HepG2 (cell line): ENCODE measurements around the gene PSMB8. TPM values are rescaled to one million over a fixed set of nuclear protein-coding genes. Genes with fewer than 3 reads are reported as not detected.

Experiments used
- ARHGAP35 ChIP-seq: sonication (generic); formaldehyde crosslinking; IDR thresholded peaks from 2 replicates; pipeline ENCODE4 v1.9.0; 2022; ENCODE audit warnings: mild to moderate bottlenecking, inconsistent platforms, moderate library complexity, missing genetic modification reagents, borderline replicate concordance
- DPF2 ChIP-seq: sonication (generic); formaldehyde crosslinking; IDR thresholded peaks from 2 replicates; pipeline ENCODE4 v1.4.0; 2020; ENCODE audit warnings: mild to moderate bottlenecking, low read depth, missing genetic modification reagents, borderline replicate concordance
- EEA1 ChIP-seq: sonication (generic); formaldehyde crosslinking; IDR thresholded peaks from 2 replicates; pipeline ENCODE4 v1.5.1; 2020; ENCODE audit warnings: mild to moderate bottlenecking, missing genetic modification reagents, borderline replicate concordance
- GABPB1 ChIP-seq: IDR thresholded peaks from 2 replicates; pipeline ENCODE4 v1.6.1; 2016; ENCODE audit warnings: mild to moderate bottlenecking, missing genetic modification reagents, moderate library complexity, missing compliant biosample characterization
- HMG20B ChIP-seq: conservative IDR thresholded peaks from 2 replicates; pipeline ENCODE4 v1.6.1; 2016; ENCODE audit warnings: missing genetic modification reagents, missing compliant biosample characterization
- MBNL3 ChIP-seq: fragments of 250-450 bp; sonication (Bioruptor Pico); conservative IDR thresholded peaks from 2 replicates; pipeline ENCODE4 v1.8.0; 2022; ENCODE audit warnings: mild to moderate bottlenecking, inconsistent platforms
- NONO ChIP-seq, 2 experiments: fragments of 450-650 bp in 1 of 2; sonication (generic) in 1 of 2; formaldehyde crosslinking in 1 of 2; IDR thresholded peaks in 1 of 2; conservative IDR thresholded peaks in 1 of 2; 2 replicates each; pipeline versions ENCODE4 v1.6.1 to v1.8.0; 2017 to 2022; ENCODE audit warnings: mild to moderate bottlenecking in 1 of 2, missing genetic modification reagents in 1 of 2, moderate library complexity in 1 of 2
- NPAS2 ChIP-seq: sonication (generic); formaldehyde crosslinking; IDR thresholded peaks from 2 replicates; pipeline ENCODE4 v1.8.0; 2022; ENCODE audit warnings: mild to moderate bottlenecking, missing genetic modification reagents, borderline replicate concordance
- POGZ ChIP-seq: sonication (generic); formaldehyde crosslinking; IDR thresholded peaks from 2 replicates; pipeline ENCODE4 v1.4.0; 2020; ENCODE audit warnings: mild to moderate bottlenecking, missing genetic modification reagents
- SRY ChIP-seq: sonication (generic); formaldehyde crosslinking; IDR thresholded peaks from 2 replicates; pipeline ENCODE4 v1.8.0; 2022; ENCODE audit warnings: mild to moderate bottlenecking, missing genetic modification reagents
- ZBTB34 ChIP-seq: sonication (generic); formaldehyde crosslinking; IDR thresholded peaks from 2 replicates; pipeline ENCODE4 v1.8.0; 2022; ENCODE audit warnings: mild to moderate bottlenecking, missing genetic modification reagents
- ZNF121 ChIP-seq: sonication (generic); formaldehyde crosslinking; IDR thresholded peaks from 2 replicates; pipeline ENCODE4 v1.5.0; 2020; ENCODE audit warnings: mild to moderate bottlenecking, missing genetic modification reagents
- ZNF124 ChIP-seq: sonication (generic); formaldehyde crosslinking; IDR thresholded peaks from 2 replicates; pipeline ENCODE4 v1.4.0; 2020; ENCODE audit warnings: missing genetic modification reagents
- ZNF274 ChIP-seq: sonication (generic); formaldehyde crosslinking; IDR thresholded peaks from 2 replicates; pipeline ENCODE4 v1.5.1; 2020; ENCODE audit warnings: mild to moderate bottlenecking, missing genetic modification reagents
- ZNF280B ChIP-seq: sonication (generic); formaldehyde crosslinking; IDR thresholded peaks from 2 replicates; pipeline ENCODE4 v1.5.0; 2020; ENCODE audit warnings: missing genetic modification reagents, mild to moderate bottlenecking, borderline replicate concordance
- ZNF281 ChIP-seq: sonication (generic); formaldehyde crosslinking; IDR thresholded peaks from 2 replicates; pipeline ENCODE4 v1.4.0; 2020; ENCODE audit warnings: missing genetic modification reagents, borderline replicate concordance
- ZNF501 ChIP-seq: sonication (generic); formaldehyde crosslinking; IDR thresholded peaks from 2 replicates; pipeline ENCODE4 v1.5.1; 2020; ENCODE audit warnings: mild to moderate bottlenecking, moderate library complexity, missing genetic modification reagents
- ZNF543 ChIP-seq: sonication (generic); formaldehyde crosslinking; IDR thresholded peaks from 2 replicates; pipeline ENCODE4 v1.4.0; 2020; ENCODE audit warnings: mild to moderate bottlenecking, missing genetic modification reagents
- ZNF580 ChIP-seq: IDR thresholded peaks from 2 replicates; pipeline ENCODE4 v1.6.1; 2016; ENCODE audit warnings: low read depth, borderline replicate concordance
- ZNF597 ChIP-seq: sonication (generic); formaldehyde crosslinking; IDR thresholded peaks from 2 replicates; pipeline ENCODE4 v1.5.0; 2020; ENCODE audit warnings: missing genetic modification reagents
- ZNF737 ChIP-seq: sonication (generic); formaldehyde crosslinking; IDR thresholded peaks from 2 replicates; pipeline ENCODE4 v1.5.0; 2020; ENCODE audit warnings: missing genetic modification reagents, mild to moderate bottlenecking, borderline replicate concordance
- ZNF773 ChIP-seq: sonication (generic); formaldehyde crosslinking; IDR thresholded peaks from 2 replicates; pipeline ENCODE4 v1.4.0; 2020; ENCODE audit warnings: missing genetic modification reagents, borderline replicate concordance
- polyA plus RNA-seq, 8 experiments: library from polyadenylated mRNA; depleted of rRNA in 3 of 8; stranded (reverse) in 7 of 8; unstranded in 1 of 8; fragments of >200 nt; fragmentation: Illumina TruSeq in 4 of 8; extraction: Trizol in 4 of 8; gene quantifications; 2 replicates each; pipeline versions ENCODE4 v1.2.1 to v1.2.3, GENCODE V29; 2011 to 2016; ENCODE audit warnings: low read depth in 4 of 8, missing spikeins in 1 of 8, mixed read lengths in 1 of 8; ENCODE audit not compliant: insufficient read depth in 1 of 8
- total RNA-seq, 5 experiments: library from RNA; depleted of rRNA; stranded (reverse); fragments of >200 nt; fragmentation: Illumina TruSeq; extraction: Trizol; gene quantifications; 2 replicates each; pipeline ENCODE4 v1.2.3, GENCODE V29; 2016; ENCODE audit warnings: low read depth in 1 of 5

The PSMB8 gene
- total and polyA plus RNA-seq, 2 of the 13 experiments (the other 11 are each of a cell fraction or from before 2014, with no cell fraction given) = 30.7 to 64.7 TPM

GRCh38 chr6:32852844-32853540 is 9.1 kb upstream of the PSMB8 start (continued):
- no peak for TF ChIP-seq MBNL3
- peak; percentile 74 for TF ChIP-seq ZNF543 (CRISPR knock-in tag)
- no peak for TF ChIP-seq ZNF773 (CRISPR knock-in tag)
- no peak for TF ChIP-seq ZNF597
- no peak for TF ChIP-seq ZNF281 (CRISPR knock-in tag)
- TF ChIP-seq NONO (IDR thresholded peaks at IDR 0.05) = no peak
- peak; percentile 54 for TF ChIP-seq NONO (CRISPR knock-in tag; conservative IDR thresholded peaks at IDR 0.05)
- TF ChIP-seq NPAS2 (CRISPR knock-in tag) = no peak
- no peak for TF ChIP-seq ZNF580 (CRISPR knock-in tag)
- peak; percentile 36 for TF ChIP-seq ZNF280B (CRISPR knock-in tag)
- peak; percentile 64; the same call in 1 of the 2 replicates for TF ChIP-seq ARHGAP35 (CRISPR knock-in tag)
- TF ChIP-seq HMG20B (CRISPR knock-in tag) = no peak
- TF ChIP-seq ZNF737 (CRISPR knock-in tag) = 0 out of 2 replicates have a peak, but pooled peaks have one; percentile 43
- no peak for TF ChIP-seq ZNF124
- TF ChIP-seq GABPB1 (CRISPR knock-in tag) = peak; percentile 53; the same call in 1 of the 2 replicates
- TF ChIP-seq SRY (CRISPR knock-in tag) = peak; percentile 51; the same call in 1 of the 2 replicates
- no peak for TF ChIP-seq ZNF121 (CRISPR knock-in tag)
- no peak for TF ChIP-seq ZBTB34 (CRISPR knock-in tag)
- peak; percentile 63 for TF ChIP-seq ZNF501
- no peak for TF ChIP-seq POGZ
- no peak; the same call in 1 of the 2 replicates for TF ChIP-seq EEA1 (CRISPR knock-in tag)
- peak; percentile 15; the same call in 1 of the 2 replicates for TF ChIP-seq ZNF274
- no peak for TF ChIP-seq DPF2 (CRISPR knock-in tag)
